SK-N-SH treated with all-trans-retinoic acid at 6 μM for 48 hours (cell line): Measurements from ENCODE around the gene EFCAB13.

Source experiments
- ARNTL ChIP-seq: fragments of 450-650 bp; formaldehyde crosslinking; IDR thresholded peaks from 2 replicates; pipeline ENCODE4 v1.5.0; 2020; ENCODE audit warnings: low read depth, mild to moderate bottlenecking, moderate library complexity, borderline replicate concordance
- BACH2 ChIP-seq: fragments of 250-450 bp; sonication (Bioruptor Pico); IDR thresholded peaks from 2 replicates; pipeline ENCODE4 v1.9.0; 2021; ENCODE audit warnings: mild to moderate bottlenecking, borderline replicate concordance
- CSDC2 ChIP-seq: fragments of 250-450 bp; sonication (Bioruptor Pico); IDR thresholded peaks from 2 replicates; pipeline ENCODE4 v1.5.0; 2020; ENCODE audit warnings: mild to moderate bottlenecking, moderate library complexity
- GLIS3 ChIP-seq: fragments of 250-450 bp; sonication (Bioruptor Pico); IDR thresholded peaks from 2 replicates; pipeline ENCODE4 v1.5.0; 2020; ENCODE audit warnings: mild to moderate bottlenecking, moderate library complexity
- ISL1 ChIP-seq: fragments of 250-450 bp; sonication (Bioruptor Pico); IDR thresholded peaks from 2 replicates; pipeline ENCODE4 v2.1.2; 2022; ENCODE audit warnings: mild to moderate bottlenecking, moderate library complexity
- RARB ChIP-seq: fragments of 250-450 bp; sonication (Bioruptor Pico); IDR thresholded peaks from 2 replicates; pipeline ENCODE4 v1.8.0; 2021; ENCODE audit warnings: mild to moderate bottlenecking, moderate library complexity
- SNAI2 ChIP-seq: fragments of 250-450 bp; sonication (Bioruptor Pico); IDR thresholded peaks from 2 replicates; pipeline ENCODE4 v1.5.0; 2020; ENCODE audit warnings: mild to moderate bottlenecking, moderate library complexity
- ZFP3 ChIP-seq: fragments of 250-450 bp; sonication (Bioruptor Pico); IDR thresholded peaks from 2 replicates; pipeline ENCODE4 v1.5.0; 2020; ENCODE audit warnings: mild to moderate bottlenecking, moderate library complexity
- ZNF565 ChIP-seq: fragments of 450-650 bp; formaldehyde crosslinking; conservative IDR thresholded peaks from 2 replicates; pipeline ENCODE4 v1.5.0; 2020; ENCODE audit warnings: low read depth, mild to moderate bottlenecking, moderate library complexity
- ZNF8 ChIP-seq: fragments of 450-650 bp; formaldehyde crosslinking; IDR thresholded peaks from 2 replicates; pipeline ENCODE4 v1.5.0; 2020; ENCODE audit warnings: mild to moderate bottlenecking, moderate library complexity
- TF ChIP-seq, protein P1 (sequence below): fragments of 250-450 bp; sonication (Bioruptor Pico); IDR thresholded peaks from 2 replicates; pipeline ENCODE4 v1.8.0; 2020; ENCODE audit warnings: mild to moderate bottlenecking, moderate library complexity, borderline replicate concordance
- TF ChIP-seq, protein P2 (sequence below): fragments of 250-450 bp; sonication (Bioruptor Pico); IDR thresholded peaks from 2 replicates; pipeline ENCODE4 v1.5.1; 2020; ENCODE audit warnings: low read depth, mild to moderate bottlenecking, moderate library complexity

DNA sequence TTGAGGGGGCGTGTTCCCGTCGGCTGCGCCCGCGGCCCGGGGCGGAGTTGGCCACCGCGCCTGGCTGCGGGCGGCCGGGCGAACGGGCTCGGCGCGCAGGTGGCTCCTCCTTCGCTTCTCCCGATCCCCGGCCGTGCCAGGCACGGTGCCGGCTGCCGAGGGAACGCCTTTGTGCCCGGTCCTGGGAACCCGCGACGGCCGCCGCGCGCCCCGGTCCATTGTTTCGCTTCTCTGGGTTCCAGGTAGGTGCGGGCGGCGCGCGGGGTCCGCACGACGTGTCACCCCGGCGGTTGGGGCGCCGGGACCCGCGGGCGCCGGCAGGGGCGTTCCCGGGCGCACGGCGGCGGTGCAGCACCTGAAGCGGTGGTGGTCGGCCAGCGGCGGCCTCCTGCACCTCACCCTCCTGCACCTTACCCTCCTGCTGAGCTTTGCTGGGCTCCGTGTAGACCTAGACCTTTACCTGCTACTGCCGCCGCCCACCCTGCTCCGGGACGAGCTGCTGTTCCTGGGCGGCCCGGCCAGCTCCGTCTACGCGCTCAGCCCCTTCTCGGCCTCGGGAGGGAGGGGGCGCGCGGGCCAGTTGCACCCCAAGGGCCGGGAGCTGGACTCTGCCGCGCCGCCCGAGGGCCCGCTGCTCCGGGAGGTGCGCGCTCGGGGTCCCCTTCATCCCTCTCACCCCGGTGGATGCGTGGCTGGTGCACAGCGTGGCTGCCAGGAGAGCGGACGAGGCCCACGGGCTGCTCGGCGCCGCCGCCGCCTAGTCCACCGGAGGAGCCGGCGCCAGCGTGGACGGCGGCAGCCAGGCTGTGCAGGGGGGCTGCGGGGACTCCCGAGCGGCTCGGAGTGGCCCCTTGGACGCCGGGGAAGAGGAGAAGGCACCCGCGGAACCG is 99.9 kb downstream of the EFCAB13 start:
- TF ChIP-seq, protein P1, sequence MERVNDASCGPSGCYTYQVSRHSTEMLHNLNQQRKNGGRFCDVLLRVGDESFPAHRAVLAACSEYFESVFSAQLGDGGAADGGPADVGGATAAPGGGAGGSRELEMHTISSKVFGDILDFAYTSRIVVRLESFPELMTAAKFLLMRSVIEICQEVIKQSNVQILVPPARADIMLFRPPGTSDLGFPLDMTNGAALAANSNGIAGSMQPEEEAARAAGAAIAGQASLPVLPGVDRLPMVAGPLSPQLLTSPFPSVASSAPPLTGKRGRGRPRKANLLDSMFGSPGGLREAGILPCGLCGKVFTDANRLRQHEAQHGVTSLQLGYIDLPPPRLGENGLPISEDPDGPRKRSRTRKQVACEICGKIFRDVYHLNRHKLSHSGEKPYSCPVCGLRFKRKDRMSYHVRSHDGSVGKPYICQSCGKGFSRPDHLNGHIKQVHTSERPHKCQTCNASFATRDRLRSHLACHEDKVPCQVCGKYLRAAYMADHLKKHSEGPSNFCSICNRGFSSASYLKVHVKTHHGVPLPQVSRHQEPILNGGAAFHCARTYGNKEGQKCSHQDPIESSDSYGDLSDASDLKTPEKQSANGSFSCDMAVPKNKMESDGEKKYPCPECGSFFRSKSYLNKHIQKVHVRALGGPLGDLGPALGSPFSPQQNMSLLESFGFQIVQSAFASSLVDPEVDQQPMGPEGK: no peak
- TF ChIP-seq, protein P2, sequence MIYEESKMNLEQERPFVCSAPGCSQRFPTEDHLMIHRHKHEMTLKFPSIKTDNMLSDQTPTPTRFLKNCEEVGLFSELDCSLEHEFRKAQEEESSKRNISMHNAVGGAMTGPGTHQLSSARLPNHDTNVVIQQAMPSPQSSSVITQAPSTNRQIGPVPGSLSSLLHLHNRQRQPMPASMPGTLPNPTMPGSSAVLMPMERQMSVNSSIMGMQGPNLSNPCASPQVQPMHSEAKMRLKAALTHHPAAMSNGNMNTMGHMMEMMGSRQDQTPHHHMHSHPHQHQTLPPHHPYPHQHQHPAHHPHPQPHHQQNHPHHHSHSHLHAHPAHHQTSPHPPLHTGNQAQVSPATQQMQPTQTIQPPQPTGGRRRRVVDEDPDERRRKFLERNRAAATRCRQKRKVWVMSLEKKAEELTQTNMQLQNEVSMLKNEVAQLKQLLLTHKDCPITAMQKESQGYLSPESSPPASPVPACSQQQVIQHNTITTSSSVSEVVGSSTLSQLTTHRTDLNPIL (CRISPR knock-in tag): no peak
- TF ChIP-seq ZNF8 (no peak), ZFP3 (CRISPR knock-in tag) (no peak), RARB (no peak), ARNTL (CRISPR knock-in tag) (no peak), GLIS3 (CRISPR knock-in tag) (no peak), CSDC2 (CRISPR knock-in tag) (no peak), ZNF565 (CRISPR knock-in tag) (no peak), SNAI2 (no peak), BACH2 (CRISPR knock-in tag) (no peak), ISL1 (no peak)
